HG03135 (cell line): ENCODE measurements around the gene WHRN.
A peak's percentile ranks its signal among the peaks of the same experiment; 100 is the strongest.

Experiments
- ATAC-seq: cut with Tn5 transposase; IDR thresholded peaks from one replicate; pipeline ENCODE4 v1.9.1; 2021; ENCODE audit warnings: mild to moderate bottlenecking, moderate library complexity; ENCODE audit not compliant: unreplicated experiment

The WHRN gene

GRCh38 chr9:114401344-114401743 is 103.9 kb downstream of the WHRN start:
- ATAC-seq = no peak

GRCh38 chr9:114400772-114401171 is 104.5 kb downstream of the WHRN start:
- no peak for ATAC-seq

GRCh38 chr9:114400219-114400618 is 105.1 kb downstream of the WHRN start:
- no peak for ATAC-seq

GRCh38 chr9:114399381-114399780 is 105.9 kb downstream of the WHRN start:
- ATAC-seq = no peak

GRCh38 chr9:114397848-114398605 is 107.2 kb downstream of the WHRN start:
- ATAC-seq = peak; percentile 81

- peak; percentile 33 for ATAC-seq
Measured at GRCh38 chr9:114397219-114397847, 107.9 kb downstream of the WHRN start.

- ATAC-seq = no peak
Measured at GRCh38 chr9:114396558-114397218, 108.6 kb downstream of the WHRN start.

GRCh38 chr9:114395768-114396167 is 109.5 kb downstream of the WHRN start:
- ATAC-seq = no peak

GRCh38 chr9:114395334-114395617 is 110.0 kb downstream of the WHRN start:
- no peak for ATAC-seq

- ATAC-seq = no peak
Measured at GRCh38 chr9:114394523-114395333, 110.5 kb downstream of the WHRN start.

GRCh38 chr9:114392749-114393112 is 112.5 kb downstream of the WHRN start:
- no peak for ATAC-seq

- no peak for ATAC-seq
Measured at GRCh38 chr9:114390952-114391351, 114.3 kb downstream of the WHRN start.

GRCh38 chr9:114389612-114390368 is 115.5 kb downstream of the WHRN start:
- no peak for ATAC-seq

GRCh38 chr9:114388764-114389375 is 116.4 kb downstream of the WHRN start:
- ATAC-seq = no peak

- ATAC-seq = no peak
Measured at GRCh38 chr9:114388357-114388682, 117.0 kb downstream of the WHRN start.

- peak; percentile 19 for ATAC-seq
Measured at GRCh38 chr9:114387680-114388356, 117.5 kb downstream of the WHRN start, which contains the start of gene AKNA. AKNA (minus strand) TSS chr9:114387982; CDS start chr9:114381333, 6,649 bp downstream.

GRCh38 chr9:114386886-114387679 is 118.2 kb downstream of the WHRN start:
- no peak for ATAC-seq

- ATAC-seq = no peak
Measured at GRCh38 chr9:114386361-114386885, 118.8 kb downstream of the WHRN start.
